K562 (cell line): ENCODE measurements around the gene MYRFL. TPM values are rescaled to one million over a fixed set of nuclear protein-coding genes. Genes with fewer than 3 reads are reported as not detected.
A peak's percentile ranks its signal among the peaks of the same experiment; 100 is the strongest.

Source experiments
- ATAC-seq: fragments of 200-7000 bp; cut with Tn5 transposase; 3 replicates; pipeline ENCODE4 v1.9.1; 2020; ENCODE audit warnings: moderate library complexity
- BruUV-seq: library from RNA; stranded (reverse); fragments of 400-500 nt; replicated peaks from 2 replicates; lab custom pipeline; 2021; lab: Mats Ljungman, UMichigan
- CTCF ChIA-PET: fragments of 300-600 bp; formaldehyde crosslinking; extraction: SDS; loops from one replicate; lab custom pipeline; 2021; ENCODE audit warnings: low intra/inter-chr PET ratio; lab: Yijun Ruan, JAX
- POLR2A ChIA-PET: fragments of 300-600, 350-650 bp; sonication (Branson Sonifier 250); formaldehyde crosslinking; extraction: SDS; loops from one replicate; lab custom pipeline; 2021; ENCODE audit warnings: antibody characterized with exemption, inconsistent platforms; lab: Yijun Ruan, JAX
- DNase-seq, 4 experiments: peaks; one replicate each; pipeline versions ENCODE4 v3.0.0 to v3.0.0-alpha.2; 2011 to 2018; ENCODE audit warnings: low spot score in 3 of 4, mixed read lengths in 3 of 4; ENCODE audit errors: extremely low read depth in 1 of 4
- FAIRE-seq: peaks from 2 replicates; lab custom pipeline; 2011; peaks lifted over from hg19 to GRCh38; lab: Jason Lieb, UNC
- H2AFZ ChIP-seq: 2 replicates; pipeline ENCODE4 v1.6.0; 2011; ENCODE audit warnings: low read depth, low read length, control low read depth, inconsistent platforms
- H3K27ac ChIP-seq: fragments of 200-600 bp; 3 replicates; pipeline ENCODE4 v1.8.0; 2011; ENCODE audit warnings: low read depth, mild to moderate bottlenecking, control low read depth, inconsistent platforms, low read length, moderate library complexity, mixed read lengths; ENCODE audit errors: extremely low read depth
- H3K27me3 ChIP-seq, 2 experiments: fragments of 300-600 bp in 1 of 2; 2 replicates in 1 of 2; 3 replicates in 1 of 2; pipeline versions ENCODE4 v1.6.0 to v1.8.0; 2011; ENCODE audit warnings: inconsistent platforms in 2 of 2, low read length in 2 of 2, mild to moderate bottlenecking in 1 of 2, mixed read lengths in 1 of 2, moderate library complexity in 1 of 2; ENCODE audit not compliant: control insufficient read depth in 2 of 2, insufficient read depth in 2 of 2
- H3K36me3 ChIP-seq: fragments of 300-600 bp; 3 replicates; pipeline ENCODE4 v1.8.0; 2011; ENCODE audit warnings: mild to moderate bottlenecking, low read length, inconsistent platforms; ENCODE audit not compliant: control insufficient read depth, insufficient read depth
- H3K4me1 ChIP-seq, 2 experiments: fragments of 200-600 bp in 1 of 2; replicated peaks in 1 of 2; 2 replicates in 1 of 2; 3 replicates in 1 of 2; pipeline versions ENCODE4 v1.5.1 to v1.8.0; 2011; ENCODE audit warnings: inconsistent platforms in 2 of 2, low read length in 2 of 2, mild to moderate bottlenecking in 1 of 2, mixed read lengths in 1 of 2, moderate library complexity in 1 of 2; ENCODE audit not compliant: control insufficient read depth in 2 of 2, insufficient read depth in 2 of 2
- H3K4me2 ChIP-seq: 2 replicates; pipeline ENCODE4 v1.6.1; 2011; ENCODE audit warnings: low read length, control low read depth, inconsistent platforms, mixed read lengths; ENCODE audit not compliant: insufficient read depth
- H3K4me3 ChIP-seq: fragments of 200-600 bp; sonication (generic), shearing (Covaris generic); 2 replicates; pipeline ENCODE4 v1.5.1; 2016; ENCODE audit warnings: control low read depth, inconsistent platforms
- H3K79me2 ChIP-seq: fragments of 200-600 bp; 3 replicates; pipeline ENCODE4 v1.8.0; 2011; ENCODE audit warnings: low read length, inconsistent platforms; ENCODE audit not compliant: control insufficient read depth, insufficient read depth
- H3K9ac ChIP-seq, 2 experiments: 2 replicates each; pipeline versions ENCODE4 v1.6.0 to v1.6.1; 2011; ENCODE audit warnings: low read depth in 2 of 2, low read length in 2 of 2, control low read depth in 1 of 2, inconsistent platforms in 1 of 2, mild to moderate bottlenecking in 1 of 2, mixed read lengths in 1 of 2; ENCODE audit not compliant: insufficient read depth in 1 of 2
- H3K9me1 ChIP-seq: one replicate; pipeline ENCODE4 v1.6.0; 2011; ENCODE audit warnings: inconsistent platforms, mild to moderate bottlenecking, low read length, moderate library complexity; ENCODE audit not compliant: control insufficient read depth, insufficient read depth
- H3K9me3 ChIP-seq: replicated peaks from 2 replicates; pipeline ENCODE4 v1.5.1; 2011; ENCODE audit warnings: low read depth, low read length, inconsistent platforms; ENCODE audit not compliant: control insufficient read depth, insufficient read depth
- H4K20me1 ChIP-seq: replicated peaks from 2 replicates; pipeline ENCODE4 v1.6.1; 2011; ENCODE audit warnings: low read length, inconsistent platforms, mixed read lengths; ENCODE audit not compliant: control insufficient read depth, insufficient read depth
- ARID2 ChIP-seq: fragments of 450-650 bp; IDR thresholded peaks from 2 replicates; pipeline ENCODE4 v1.6.1; 2017; ENCODE audit warnings: antibody characterized with exemption, mild to moderate bottlenecking
- HLTF ChIP-seq: fragments of 450-650 bp; IDR thresholded peaks from 2 replicates; pipeline ENCODE4 v1.6.1; 2016
- HNRNPL ChIP-seq: fragments of 200-400 bp; formaldehyde crosslinking; IDR thresholded peaks from 2 replicates; pipeline ENCODE4 v1.6.1; 2017; ENCODE audit warnings: low read depth, mild to moderate bottlenecking, low read length
- LCOR ChIP-seq: sonication (generic); formaldehyde crosslinking; IDR thresholded peaks from 2 replicates; pipeline ENCODE4 v1.8.0; 2022; ENCODE audit warnings: mild to moderate bottlenecking, missing genetic modification reagents
- NCOR1 ChIP-seq: fragments of 450-650 bp; IDR thresholded peaks from 2 replicates; pipeline ENCODE4 v1.6.1; 2016; ENCODE audit warnings: mild to moderate bottlenecking, moderate library complexity
- NR2F6 ChIP-seq: fragments of 450-650 bp; formaldehyde crosslinking; IDR thresholded peaks from 2 replicates; pipeline ENCODE4 v1.4.0; 2020; ENCODE audit warnings: mild to moderate bottlenecking
- STAG1 ChIP-seq: sonication (generic); formaldehyde crosslinking; IDR thresholded peaks from 2 replicates; pipeline ENCODE4 v1.5.0; 2020; ENCODE audit warnings: missing genetic modification reagents, borderline replicate concordance
- THRAP3 ChIP-seq: fragments of 450-650 bp; IDR thresholded peaks from 2 replicates; pipeline ENCODE4 v1.6.1; 2016; ENCODE audit warnings: mild to moderate bottlenecking, inconsistent platforms, borderline replicate concordance
- ZBTB12 ChIP-seq: fragments of 250-450 bp; sonication (Bioruptor Pico); IDR thresholded peaks from 2 replicates; pipeline ENCODE4 v1.4.0; 2020
- ZBTB7A ChIP-seq: IDR thresholded peaks from 2 replicates; pipeline ENCODE4 v1.6.1; 2011; ENCODE audit warnings: low read depth, mild to moderate bottlenecking, low read length, moderate library complexity, borderline replicate concordance; ENCODE audit not compliant: control insufficient read depth
- WGBS: fragments of 100-300 bp; shearing (Covaris generic); methylation state at CpG from one replicate; pipeline ENCODE4 v1.1.6; 2016; ENCODE audit warnings: low coverage, mixed read lengths; ENCODE audit not compliant: insufficient coverage; ENCODE audit errors: missing lambda C conversion rate; 5-methylcytosine and 5-hydroxymethylcytosine counted together
- in situ Hi-C: fragments of 300-500 bp; cut with MboI; formaldehyde crosslinking; loops from 4 replicates; pipeline ENCODE4 v1.15.0; 2018; ENCODE audit warnings: inconsistent platforms, mixed read lengths
- intact Hi-C: fragments of 100-400 bp; cut with micrococcal nuclease; formaldehyde crosslinking; loops from 2 replicates; pipeline ENCODE4 v1.14.2; 2022
- polyA plus RNA-seq, 8 experiments: library from polyadenylated mRNA; depleted of rRNA in 4 of 8; stranded (reverse) in 5 of 8; unstranded in 3 of 8; fragments of >200 nt; fragmentation: Nextera tagmentation in 2 of 8; fragmentation: Illumina TruSeq in 1 of 8; extraction: Ambion mirVana in 2 of 8; extraction: Trizol in 1 of 8; gene quantifications; 2 replicates each; pipeline versions ENCODE4 v1.2.1 to v1.2.3, GENCODE V29; 2011 to 2014; ENCODE audit warnings: inconsistent platforms in 1 of 8, missing spikeins in 1 of 8
- total RNA-seq, 7 experiments: library from RNA; depleted of rRNA in 6 of 7; stranded (reverse); fragments of >200 nt in 6 of 7; fragmentation: Illumina TruSeq in 2 of 7; extraction: Trizol in 2 of 7; gene quantifications; 2 replicates each; pipeline versions ENCODE4 v1.2.1 to v1.2.3, GENCODE V29; 2011 to 2021; ENCODE audit warnings: low replicate concordance in 1 of 7

The MYRFL gene
- total and polyA plus RNA-seq, 9 of the 15 experiments (the other 6 are each of a cell fraction or from before 2014, with no cell fraction given): not detected

DNA sequence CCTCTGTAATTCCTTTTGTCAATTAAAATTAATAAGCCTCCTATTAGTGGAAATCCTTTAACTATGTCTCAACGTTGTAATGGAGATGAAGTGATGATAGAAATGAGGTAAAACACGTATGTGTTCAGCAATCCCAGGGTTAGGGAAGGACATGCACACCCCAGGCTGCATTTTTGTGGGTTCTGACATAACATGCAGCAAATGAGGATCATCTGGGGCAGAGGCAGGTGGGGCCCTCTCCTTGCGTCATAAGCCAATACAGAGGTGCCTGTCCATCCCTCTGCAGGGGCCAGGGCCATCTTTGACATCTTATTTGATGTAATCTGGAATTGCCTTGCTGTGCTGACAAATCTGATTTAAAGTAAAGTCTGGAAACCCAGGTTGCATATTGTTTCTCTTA, 73.2 kb downstream of the MYRFL start:
- Histone ChIP-seq H3K36me3 (no peaks in the 10 kb centered on the region), H4K20me1 (no peaks in the 10 kb centered on the region), H3K4me2 (no peak overlapping the region), H3K9me3 (no peaks in the 10 kb centered on the region), H3K4me3 (no peak overlapping the region), H3K27me3 (peaks cover 0 to 3% of the 10 kb centered on the region in 2 experiments; a peak in 1 of 5 replicates), H3K9me1 (no peaks in the 10 kb centered on the region), H3K27ac (no peak overlapping the region), H3K4me1 (no peaks in the 10 kb centered on the region), H2AFZ (no peak overlapping the region), H3K9ac (no peak overlapping the region), H3K79me2 (no peaks in the 10 kb centered on the region)
- CTCF ChIA-PET: no interaction called here
- no TSS peak for BruUV-seq
- in situ Hi-C loops (loop anchor here (5.0 to 10.0 kb wide), 2 partner anchors 674 to 817 kb away; no protein-coding TSS in a partner anchor), intact Hi-C loops (no loop called here)
- WGBS: 2% methylated on average over 3 of the region's 3 CpGs
- POLR2A ChIA-PET: no interaction called here
- no peak for ATAC-seq
- TF ChIP-seq ZBTB7A: no peak
- no peak for FAIRE-seq
- no peak for DNase-seq

DNA sequence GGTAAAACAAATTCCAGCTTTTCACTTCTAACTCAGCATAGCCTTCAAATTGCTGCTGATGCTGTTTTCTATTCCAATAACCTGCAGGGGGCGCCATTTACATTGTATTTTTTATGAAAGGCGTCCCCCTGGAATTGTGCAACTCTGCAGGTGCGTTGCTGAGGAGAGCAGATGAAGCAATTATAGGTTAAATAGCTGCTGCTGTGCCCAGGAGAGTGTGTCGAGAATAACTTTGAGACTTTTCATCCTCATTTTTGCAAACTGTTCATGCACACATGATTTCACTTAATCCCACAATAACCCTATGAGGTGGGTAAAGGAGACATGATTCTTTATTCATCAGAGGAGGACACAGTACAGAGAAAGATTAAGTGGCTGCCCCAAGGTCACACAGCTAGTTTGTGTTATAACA, 75.7 kb downstream of the MYRFL start:
- Histone ChIP-seq H3K79me2 (no peaks in the 10 kb centered on the region), H3K4me3 (no peak overlapping the region), H3K4me2 (no peak overlapping the region), H3K27ac (no peak overlapping the region), H3K9me3 (no peaks in the 10 kb centered on the region), H3K36me3 (no peaks in the 10 kb centered on the region), H3K9ac (no peak overlapping the region), H3K9me1 (no peaks in the 10 kb centered on the region), H3K4me1 (no peaks in the 10 kb centered on the region), H4K20me1 (no peaks in the 10 kb centered on the region), H2AFZ (no peak overlapping the region), H3K27me3 (peaks cover 0 to 4% of the 10 kb centered on the region in 2 experiments; a peak in 1 of 5 replicates)
- no TSS peak for BruUV-seq
- ChIA-PET CTCF (interaction anchor here (0.6 to 1.6 kb wide), 6 partner anchors 12 to 829 kb away, joined by 3 to 7 read pairs (median 3); no protein-coding TSS in a partner anchor), POLR2A (no interaction called here)
- 2% methylated on average over 4 of the region's 4 CpGs for WGBS
- peak; percentile 83 for ATAC-seq
- in situ Hi-C loops: no loop called here
- DNase-seq: peak; percentile 35 to 81 (median 37)
- FAIRE-seq: peak; percentile 85
- intact Hi-C loops: loop anchor here (1.0 to 10.0 kb wide), 3 partner anchors 454 to 822 kb away; no protein-coding TSS in a partner anchor
- TF ChIP-seq HLTF: no peak
- TF ChIP-seq NCOR1: no peak
- no peak for TF ChIP-seq NR2F6
- TF ChIP-seq HNRNPL: no peak
- TF ChIP-seq STAG1 (CRISPR knock-in tag): peak; percentile 66; the same call in 1 of the 2 replicates
- TF ChIP-seq ZBTB12: no peak
- TF ChIP-seq LCOR (CRISPR knock-in tag): 0 out of 2 replicates have a peak, but pooled peaks have one; percentile 26
- TF ChIP-seq ARID2: peak; percentile 28; the same call in 1 of the 2 replicates
- TF ChIP-seq THRAP3: no peak
